Stimulated activated naive CD8-positive, alpha-beta T cell treated with anti-CD3 and anti-CD28 coated beads, Interleukin-15, Interleukin-2, amounts not matched to agents 100 ng/mL and 50 ng/mL, for 24 hours (primary cell): ENCODE results near the gene RBM17.
"Not testable (repeated sequence)": the region's sequence is repeated elsewhere in the genome, so short reads cannot be mapped to it uniquely, and the experiment has no call there.

Experiments used
- H3K27ac Mint-ChIP-seq: one replicate; pipeline ENCODE4 v1.8.0; 2021; ENCODE audit warnings: mild to moderate bottlenecking, mixed read lengths
- H3K27me3 Mint-ChIP-seq: one replicate; pipeline ENCODE4 v1.8.0; 2021; ENCODE audit warnings: mixed read lengths
- H3K36me3 Mint-ChIP-seq: one replicate; pipeline ENCODE4 v1.8.0; 2021; ENCODE audit warnings: low read depth, mixed read lengths
- H3K4me1 Mint-ChIP-seq: one replicate; pipeline ENCODE4 v1.8.0; 2021; ENCODE audit warnings: low read depth, mixed read lengths
- H3K4me3 Mint-ChIP-seq: one replicate; pipeline ENCODE4 v1.8.0; 2021; ENCODE audit warnings: mild to moderate bottlenecking, mixed read lengths
- H3K9me3 Mint-ChIP-seq: one replicate; pipeline ENCODE4 v1.8.0; 2021; ENCODE audit warnings: mixed read lengths

RBM17 gene

GRCh38 chr10:6153845-6154244, 65.0 kb downstream of the RBM17 start:
- Mint-ChIP-seq H3K9me3 (no peaks in the 10 kb centered on the region), H3K27ac (no peak overlapping the region), H3K27me3 (no peaks in the 10 kb centered on the region), H3K4me3 (no peak overlapping the region), H3K36me3 (peaks cover 21% of the 10 kb centered on the region), H3K4me1 (peaks cover 42% of the 10 kb centered on the region)

GRCh38 chr10:6154566-6154965, 65.7 kb downstream of the RBM17 start:
- no peaks in the 10 kb centered on the region for H3K9me3 Mint-ChIP-seq
- H3K27me3 Mint-ChIP-seq, result no peaks in the 10 kb centered on the region
- H3K36me3 Mint-ChIP-seq, result peaks cover 18% of the 10 kb centered on the region
- no peak overlapping the region for H3K4me3 Mint-ChIP-seq
- peaks cover 35% of the 10 kb centered on the region for H3K4me1 Mint-ChIP-seq
- no peak overlapping the region for H3K27ac Mint-ChIP-seq

- peaks cover 31% of the 10 kb centered on the region for H3K4me1 Mint-ChIP-seq
- no peak overlapping the region for H3K4me3 Mint-ChIP-seq
- H3K27me3 Mint-ChIP-seq, result no peaks in the 10 kb centered on the region
- H3K27ac Mint-ChIP-seq, result no peak overlapping the region
- peaks cover 9% of the 10 kb centered on the region for H3K36me3 Mint-ChIP-seq
- no peaks in the 10 kb centered on the region for H3K9me3 Mint-ChIP-seq
Observed at GRCh38 chr10:6158276-6158675, 69.4 kb downstream of the RBM17 start.

GRCh38 chr10:6161921-6162320, 73.1 kb downstream of the RBM17 start:
- no peak overlapping the region for H3K4me3 Mint-ChIP-seq

GRCh38 chr10:6162589-6163356, 73.9 kb downstream of the RBM17 start:
- H3K36me3 Mint-ChIP-seq, result peaks cover 41% of the 10 kb centered on the region
- H3K4me3 Mint-ChIP-seq, result peak overlapping the region; percentile 39
- H3K27ac Mint-ChIP-seq, result peak overlapping the region; percentile 2
- peaks cover 58% of the 10 kb centered on the region for H3K4me1 Mint-ChIP-seq
- H3K27me3 Mint-ChIP-seq, result no peaks in the 10 kb centered on the region
- H3K9me3 Mint-ChIP-seq, result no peaks in the 10 kb centered on the region

More at GRCh38 chr10:6161921-6162320, 73.1 kb downstream of the RBM17 start:
- Mint-ChIP-seq H3K27ac (peak overlapping the region; percentile 7), H3K27me3 (no peaks in the 10 kb centered on the region), H3K4me1 (peaks cover 56% of the 10 kb centered on the region), H3K36me3 (peaks cover 32% of the 10 kb centered on the region), H3K9me3 (no peaks in the 10 kb centered on the region)

- Mint-ChIP-seq H3K9me3 (no peaks in the 10 kb centered on the region), H3K27me3 (no peaks in the 10 kb centered on the region), H3K4me3 (peak overlapping the region; percentile 91), H3K27ac (peak overlapping the region; percentile 95), H3K4me1 (peaks cover 59% of the 10 kb centered on the region), H3K36me3 (peaks cover 40% of the 10 kb centered on the region)
Observed at GRCh38 chr10:6163364-6164270, 74.8 kb downstream of the RBM17 start.

- Mint-ChIP-seq H3K36me3 (peaks cover 40% of the 10 kb centered on the region), H3K4me1 (peaks cover 65% of the 10 kb centered on the region), H3K27me3 (no peaks in the 10 kb centered on the region), H3K4me3 (peak overlapping the region; percentile 91), H3K9me3 (no peaks in the 10 kb centered on the region), H3K27ac (peak overlapping the region; percentile 95)
Observed at GRCh38 chr10:6164271-6165095, 75.6 kb downstream of the RBM17 start.

GRCh38 chr10:6165221-6165725, 76.4 kb downstream of the RBM17 start:
- Mint-ChIP-seq H3K36me3 (peaks cover 38% of the 10 kb centered on the region), H3K4me1 (peaks cover 70% of the 10 kb centered on the region), H3K9me3 (no peaks in the 10 kb centered on the region), H3K27me3 (no peaks in the 10 kb centered on the region), H3K27ac (peak overlapping the region; percentile 95), H3K4me3 (peak overlapping the region; percentile 91)

- Mint-ChIP-seq H3K4me3 (peak overlapping the region; percentile 91), H3K27ac (peak overlapping the region; percentile 95), H3K4me1 (peaks cover 75% of the 10 kb centered on the region), H3K36me3 (peaks cover 38% of the 10 kb centered on the region)
- H3K27me3 Mint-ChIP-seq, H3K9me3 Mint-ChIP-seq: not testable (repeated sequence)
Observed at GRCh38 chr10:6165933-6166332, 77.1 kb downstream of the RBM17 start.
